Measurements from ENCODE around the gene GRID1.

Gene GRID1

GRCh38 chr10:86350897-86351296 is 15.7 kb downstream of the GRID1 start:
- DNase-seq, result no peak

- DNase-seq, result no peak
Observed at GRCh38 chr10:86349940-86350630, 16.5 kb downstream of the GRID1 start.

GRCh38 chr10:86349474-86349873 is 17.1 kb downstream of the GRID1 start:
- peak; percentile 45 for DNase-seq

- DNase-seq, result no peak
Observed at GRCh38 chr10:86348321-86349210, 18.0 kb downstream of the GRID1 start.

GRCh38 chr10:86347856-86348255 is 18.7 kb downstream of the GRID1 start:
- no peak for DNase-seq

GRCh38 chr10:86346799-86347665 is 19.6 kb downstream of the GRID1 start:
- DNase-seq, result no peak

GRCh38 chr10:86345859-86346798 is 20.5 kb downstream of the GRID1 start:
- DNase-seq, result no peak

GRCh38 chr10:86345296-86345858 is 21.2 kb downstream of the GRID1 start:
- no peak for DNase-seq

- DNase-seq, result no peak
Observed at GRCh38 chr10:86344714-86345161, 21.9 kb downstream of the GRID1 start.

- DNase-seq, result no peak
Observed at GRCh38 chr10:86344281-86344680, 22.3 kb downstream of the GRID1 start.

GRCh38 chr10:86343761-86344160 is 22.8 kb downstream of the GRID1 start:
- DNase-seq, result no peak

- no peak for DNase-seq
Observed at GRCh38 chr10:86342111-86342863, 24.3 kb downstream of the GRID1 start.

- DNase-seq, result no peak
Observed at GRCh38 chr10:86341361-86341811, 25.2 kb downstream of the GRID1 start.

GRCh38 chr10:86340991-86341260 is 25.7 kb downstream of the GRID1 start:
- DNase-seq, result no peak

- no peak for DNase-seq
Observed at GRCh38 chr10:86340176-86340990, 26.2 kb downstream of the GRID1 start.

GRCh38 chr10:86339226-86339865 is 27.2 kb downstream of the GRID1 start:
- no peak for DNase-seq

GRCh38 chr10:86337121-86337601 is 29.4 kb downstream of the GRID1 start:
- DNase-seq, result no peak

- DNase-seq, result no peak
Observed at GRCh38 chr10:86336341-86336740, 30.3 kb downstream of the GRID1 start.

GRCh38 chr10:86335831-86336230 is 30.8 kb downstream of the GRID1 start:
- DNase-seq, result no peak

Measured in RPMI8226 (cell line).